Nephron progenitor cell (in vitro differentiated cells): Measurements from ENCODE around the gene CAPN3.

Source experiments
- DNase-seq: peaks from one replicate; pipeline ENCODE4 v3.0.0; 2021
- H3K27ac Mint-ChIP-seq: 2 replicates; pipeline ENCODE4 v1.8.0; 2021; ENCODE audit warnings: mild to moderate bottlenecking, moderate library complexity, mixed read lengths
- H3K27me3 Mint-ChIP-seq: 2 replicates; pipeline ENCODE4 v1.8.0; 2021; ENCODE audit warnings: mild to moderate bottlenecking, low read depth, mixed read lengths; ENCODE audit not compliant: poor library complexity
- H3K36me3 Mint-ChIP-seq: 2 replicates; pipeline ENCODE4 v1.8.0; 2021; ENCODE audit warnings: low read depth, mixed read lengths
- H3K4me1 Mint-ChIP-seq: 2 replicates; pipeline ENCODE4 v1.8.0; 2021; ENCODE audit warnings: mixed read lengths
- H3K4me3 Mint-ChIP-seq: 2 replicates; pipeline ENCODE4 v1.8.0; 2021; ENCODE audit warnings: mild to moderate bottlenecking, moderate library complexity, mixed read lengths
- H3K9me3 Mint-ChIP-seq: 2 replicates; pipeline ENCODE4 v1.8.0; 2021; ENCODE audit warnings: mild to moderate bottlenecking, moderate library complexity, mixed read lengths
- TF ChIP-seq, protein P1 (sequence below): fragments of 200-600 bp; sonication (generic); IDR thresholded peaks from 2 replicates; pipeline ENCODE4 v1.5.0; 2021; ENCODE audit warnings: antibody characterized with exemption

CAPN3 gene

DNA sequence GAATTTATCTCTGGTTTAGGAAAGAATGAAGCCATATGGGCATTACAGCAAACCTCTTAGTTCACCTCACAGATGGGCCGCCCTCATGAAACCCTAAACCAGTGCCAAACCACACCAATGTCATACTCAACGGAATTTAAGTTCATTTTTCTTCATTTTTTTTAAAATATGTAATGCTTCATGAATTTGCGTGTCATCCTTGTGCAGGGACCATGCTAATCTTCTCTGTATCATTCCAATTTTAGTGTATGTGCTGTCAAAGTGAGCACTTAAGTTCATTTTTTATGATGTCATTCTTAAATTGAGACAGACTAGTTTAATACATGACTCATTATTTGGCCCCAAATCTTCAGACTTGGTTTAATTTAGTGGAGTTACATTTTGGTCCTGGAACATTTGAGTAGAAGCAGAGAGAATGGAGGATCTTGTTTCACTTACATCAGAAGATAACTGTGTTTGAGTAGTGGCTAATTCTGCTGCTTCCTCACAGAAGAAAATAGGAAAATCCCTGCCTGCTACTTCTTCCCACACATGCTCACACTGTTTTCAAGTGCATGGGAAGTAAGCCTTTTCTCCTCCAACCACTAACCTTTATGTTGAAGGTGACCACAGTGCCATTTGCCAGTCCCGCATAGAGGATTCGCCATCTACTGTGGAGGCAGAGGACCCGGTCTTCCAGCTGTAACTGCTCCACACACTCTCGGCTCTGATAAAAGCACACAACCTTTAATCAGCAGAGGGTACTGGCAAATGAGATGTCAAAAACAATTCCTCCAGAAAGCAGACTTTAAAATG is 68.3 kb downstream of the CAPN3 start:
- Mint-ChIP-seq H3K4me3 (no peak overlapping the region), H3K4me1 (no peaks in the 10 kb centered on the region), H3K36me3 (peaks cover 72% of the 10 kb centered on the region), H3K27ac (no peak overlapping the region), H3K9me3 (no peaks in the 10 kb centered on the region), H3K27me3 (no peaks in the 10 kb centered on the region)
- no peak for DNase-seq
- TF ChIP-seq, protein P1, sequence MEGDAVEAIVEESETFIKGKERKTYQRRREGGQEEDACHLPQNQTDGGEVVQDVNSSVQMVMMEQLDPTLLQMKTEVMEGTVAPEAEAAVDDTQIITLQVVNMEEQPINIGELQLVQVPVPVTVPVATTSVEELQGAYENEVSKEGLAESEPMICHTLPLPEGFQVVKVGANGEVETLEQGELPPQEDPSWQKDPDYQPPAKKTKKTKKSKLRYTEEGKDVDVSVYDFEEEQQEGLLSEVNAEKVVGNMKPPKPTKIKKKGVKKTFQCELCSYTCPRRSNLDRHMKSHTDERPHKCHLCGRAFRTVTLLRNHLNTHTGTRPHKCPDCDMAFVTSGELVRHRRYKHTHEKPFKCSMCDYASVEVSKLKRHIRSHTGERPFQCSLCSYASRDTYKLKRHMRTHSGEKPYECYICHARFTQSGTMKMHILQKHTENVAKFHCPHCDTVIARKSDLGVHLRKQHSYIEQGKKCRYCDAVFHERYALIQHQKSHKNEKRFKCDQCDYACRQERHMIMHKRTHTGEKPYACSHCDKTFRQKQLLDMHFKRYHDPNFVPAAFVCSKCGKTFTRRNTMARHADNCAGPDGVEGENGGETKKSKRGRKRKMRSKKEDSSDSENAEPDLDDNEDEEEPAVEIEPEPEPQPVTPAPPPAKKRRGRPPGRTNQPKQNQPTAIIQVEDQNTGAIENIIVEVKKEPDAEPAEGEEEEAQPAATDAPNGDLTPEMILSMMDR, result no peak

DNA sequence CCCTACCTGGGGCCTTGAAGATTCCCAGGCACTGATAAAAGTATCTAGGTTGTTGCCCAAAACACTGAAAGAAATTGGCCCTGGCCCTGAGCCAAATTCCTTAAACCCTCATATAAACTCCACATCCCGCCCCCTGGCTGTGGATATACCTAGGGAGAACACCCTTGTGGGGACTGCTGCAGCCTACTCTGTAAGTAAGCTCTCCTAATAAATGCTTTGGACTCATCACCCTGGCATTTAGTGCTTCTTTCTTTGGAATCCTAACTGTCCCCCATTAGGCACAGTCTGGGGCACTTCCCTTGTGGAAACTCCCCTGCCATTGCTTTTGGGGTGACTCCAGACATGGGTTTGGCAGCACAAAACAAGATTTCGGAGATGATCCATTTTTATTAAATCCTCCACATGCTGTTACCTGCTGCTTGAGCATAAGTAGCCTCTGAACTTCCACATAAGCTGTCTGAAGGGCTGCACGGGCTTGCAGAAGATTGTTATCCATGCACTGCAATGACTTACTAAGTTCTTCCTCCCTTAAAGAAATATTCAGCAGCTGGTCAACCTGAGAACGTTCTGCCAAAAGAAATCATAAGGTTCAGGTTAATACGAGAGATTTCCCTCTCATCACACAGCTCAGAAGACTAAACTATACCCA is 85.2 kb downstream of the CAPN3 start:
- DNase-seq, result no peak
- Mint-ChIP-seq H3K4me1 (no peaks in the 10 kb centered on the region), H3K4me3 (no peak overlapping the region)

DNA sequence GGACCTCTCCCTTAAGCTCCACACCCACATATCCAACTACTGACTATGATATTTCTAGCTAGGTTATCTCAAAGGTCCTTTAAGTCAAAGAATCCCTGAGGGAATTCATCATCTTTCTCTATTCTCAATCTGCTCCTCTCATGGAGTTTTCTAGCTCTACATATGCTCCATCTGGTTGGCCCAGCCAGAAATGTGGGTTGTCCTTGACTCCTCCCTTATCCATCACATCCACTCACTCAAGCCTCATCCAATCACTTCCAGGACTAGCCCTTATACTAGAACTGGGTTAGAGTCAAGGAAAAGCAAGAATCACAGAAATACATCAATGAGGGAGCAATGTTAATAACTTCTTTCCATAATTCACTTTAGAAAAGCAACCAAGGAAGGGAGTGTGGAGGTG is 86.2 kb downstream of the CAPN3 start:
- Mint-ChIP-seq H3K36me3 (peaks cover 54% of the 10 kb centered on the region), H3K4me3 (no peak overlapping the region), H3K4me1 (no peaks in the 10 kb centered on the region), H3K27me3 (no peaks in the 10 kb centered on the region), H3K9me3 (no peaks in the 10 kb centered on the region), H3K27ac (no peak overlapping the region)
- TF ChIP-seq, protein P1, result no peak
- no peak for DNase-seq

More for the DNA sequence above, 85.2 kb downstream of the CAPN3 start:
- H3K27ac Mint-ChIP-seq, result no peak overlapping the region
- H3K36me3 Mint-ChIP-seq, result peaks cover 44% of the 10 kb centered on the region
- no peaks in the 10 kb centered on the region for H3K9me3 Mint-ChIP-seq
- TF ChIP-seq, protein P1, result no peak
- no peaks in the 10 kb centered on the region for H3K27me3 Mint-ChIP-seq

DNA sequence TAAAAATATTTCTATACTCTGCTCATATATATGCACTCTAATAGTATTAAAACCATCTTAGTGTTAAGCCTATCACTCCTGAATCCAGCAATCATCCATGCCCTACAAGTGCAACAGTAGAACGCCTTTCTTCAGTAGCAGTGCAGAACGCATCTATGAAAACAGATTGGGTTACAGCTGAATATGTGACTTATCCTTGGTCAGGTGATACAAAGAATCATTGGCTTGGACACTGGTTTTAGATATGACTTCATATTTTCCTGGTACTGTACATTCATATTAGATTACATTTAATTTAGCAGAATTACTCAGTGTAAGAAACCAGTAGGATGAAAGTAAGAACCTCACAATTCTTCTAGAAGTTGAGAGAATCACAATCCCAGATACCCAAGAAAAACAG is 88.3 kb downstream of the CAPN3 start:
- peaks cover 63% of the 10 kb centered on the region for H3K36me3 Mint-ChIP-seq
- no peaks in the 10 kb centered on the region for H3K4me1 Mint-ChIP-seq
- H3K27me3 Mint-ChIP-seq, result no peaks in the 10 kb centered on the region
- no peaks in the 10 kb centered on the region for H3K9me3 Mint-ChIP-seq
- TF ChIP-seq, protein P1, result no peak
- no peak overlapping the region for H3K4me3 Mint-ChIP-seq
- DNase-seq, result no peak
- H3K27ac Mint-ChIP-seq, result no peak overlapping the region

DNA sequence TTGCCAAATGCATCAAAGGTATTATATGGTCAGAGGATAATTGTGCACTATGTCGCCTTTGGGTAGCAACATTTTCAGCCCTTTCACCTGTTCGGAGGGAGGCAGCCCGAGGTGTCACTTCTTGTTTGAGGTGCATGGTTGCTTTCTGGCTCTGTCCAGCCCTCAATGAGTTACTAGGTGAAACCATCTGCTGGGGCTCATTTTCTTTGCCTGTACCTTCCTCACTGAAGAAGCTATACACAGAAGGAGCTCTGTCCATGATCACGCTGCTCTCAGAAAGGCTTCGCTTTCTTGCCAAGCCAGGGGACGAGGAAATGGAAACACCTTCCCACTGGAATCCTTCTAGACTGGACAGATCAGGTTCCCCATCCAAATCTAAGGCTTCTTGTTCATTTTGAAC is 89.0 kb downstream of the CAPN3 start:
- H3K4me3 Mint-ChIP-seq, result no peak overlapping the region
- H3K27ac Mint-ChIP-seq, result no peak overlapping the region
- H3K4me1 Mint-ChIP-seq, result no peaks in the 10 kb centered on the region
- H3K36me3 Mint-ChIP-seq, result peaks cover 63% of the 10 kb centered on the region
- no peaks in the 10 kb centered on the region for H3K9me3 Mint-ChIP-seq
- TF ChIP-seq, protein P1, result no peak
- DNase-seq, result no peak
- H3K27me3 Mint-ChIP-seq, result no peaks in the 10 kb centered on the region
